GM23248 (cell line): ENCODE results near the gene UBASH3A.

Experiments
- EZH2 ChIP-seq: fragments of 200-600 bp; sonication (generic); IDR thresholded peaks from 2 replicates; pipeline ENCODE4 v1.6.1; 2018; ENCODE audit warnings: antibody characterized with exemption, mild to moderate bottlenecking; ENCODE audit not compliant: insufficient read depth, poor library complexity, severe bottlenecking
- EZH2phosphoT487 ChIP-seq: fragments of 200-600 bp; sonication (generic); IDR thresholded peaks from 2 replicates; pipeline ENCODE4 v1.6.1; 2018; ENCODE audit warnings: antibody characterized with exemption, moderate library complexity, mild to moderate bottlenecking, low read depth; ENCODE audit not compliant: insufficient read depth

DNA sequence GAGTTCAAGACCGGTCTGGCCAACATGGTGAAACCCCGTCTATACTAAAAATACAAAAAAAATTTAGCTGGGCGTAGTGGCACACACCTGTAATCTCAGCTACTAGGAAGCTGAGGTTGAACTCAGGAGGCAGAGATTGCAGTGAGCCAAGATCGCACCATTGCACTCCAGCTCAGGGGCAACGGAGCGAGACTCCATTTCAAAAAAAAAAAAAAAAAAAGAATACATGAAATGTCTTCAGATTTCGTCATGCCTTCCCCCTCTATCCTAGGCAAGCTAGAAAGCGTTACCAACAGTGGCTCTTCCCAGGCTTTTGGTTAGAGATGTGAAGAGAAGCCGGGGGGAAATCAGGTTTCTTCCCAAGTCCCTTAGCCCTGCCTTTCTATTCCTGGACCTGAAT lies 41.0 kb upstream of the UBASH3A start:
- TF ChIP-seq EZH2 = no peak
- TF ChIP-seq EZH2phosphoT487 = no peak
